H1 (cell line): ENCODE data around the gene PDRG1. TPM values are rescaled to one million over a fixed set of nuclear protein-coding genes. Genes with fewer than 3 reads are reported as not detected.

ENCODE experiments used
- CTCF ChIA-PET: fragments of 300-600 bp; sonication (Branson Sonifier 250); formaldehyde crosslinking; loops from one replicate; lab custom pipeline; 2021; ENCODE audit not compliant: partially characterized antibody; lab: Charles Lee
- POLR2A ChIA-PET: fragments of 300-600 bp; sonication (Branson Sonifier 250); formaldehyde crosslinking; loops from one replicate; lab custom pipeline; 2021; ENCODE audit warnings: inconsistent platforms; ENCODE audit not compliant: partially characterized antibody; lab: Charles Lee
- DNase-seq, 2 experiments: peaks; one replicate each; pipeline versions ENCODE4 v3.0.0 to v3.0.0-alpha.2; 2010 to 2022; ENCODE audit warnings: low spot score in 2 of 2, low read depth in 1 of 2, mixed read lengths in 1 of 2
- FAIRE-seq: peaks from 2 replicates; lab custom pipeline; 2011; peaks lifted over from hg19 to GRCh38; lab: Jason Lieb, UNC
- H2AFZ ChIP-seq: 2 replicates; pipeline ENCODE4 v1.8.1; 2012; ENCODE audit warnings: low read length, inconsistent platforms
- H2AK5ac ChIP-seq: 2 replicates; pipeline ENCODE4 v1.6.1; 2013; ENCODE audit warnings: low read depth, low read length
- H2BK120ac ChIP-seq: replicated peaks from 2 replicates; pipeline ENCODE3; 2013; ENCODE audit warnings: low read depth, low read length, inconsistent platforms
- H2BK12ac ChIP-seq: 2 replicates; pipeline ENCODE4 v1.6.1; 2013; ENCODE audit warnings: low read depth, low read length
- H2BK15ac ChIP-seq: 2 replicates; pipeline ENCODE4 v1.6.1; 2013; ENCODE audit warnings: low read length
- H2BK20ac ChIP-seq: 2 replicates; pipeline ENCODE4 v1.6.1; 2013; ENCODE audit warnings: low read length
- H2BK5ac ChIP-seq: 2 replicates; pipeline ENCODE4 v1.6.1; 2013; ENCODE audit warnings: low read depth, low read length
- H3K14ac ChIP-seq: 2 replicates; pipeline ENCODE4 v1.6.1; 2013; ENCODE audit warnings: inconsistent platforms; ENCODE audit not compliant: insufficient read length
- H3K18ac ChIP-seq: 2 replicates; pipeline ENCODE4 v1.6.1; 2013; ENCODE audit warnings: low read length; ENCODE audit errors: extremely low read depth
- H3K23ac ChIP-seq: 2 replicates; pipeline ENCODE4 v1.6.1; 2013; ENCODE audit warnings: inconsistent platforms; ENCODE audit not compliant: insufficient read length
- H3K23me2 ChIP-seq: 2 replicates; pipeline ENCODE4 v1.6.1; 2013; ENCODE audit warnings: low read depth, low read length
- H3K27ac ChIP-seq: 2 replicates; pipeline ENCODE4 v1.6.1; 2011; ENCODE audit warnings: low read depth, low read length, inconsistent platforms
- H3K27me3 ChIP-seq, 4 experiments: replicated peaks in 1 of 4; 1 replicate in 1 of 4; 2 replicates in 3 of 4; pipeline versions ENCODE4 v1.6.1 to v1.8.1; 2011 to 2013; ENCODE audit warnings: low read length in 3 of 4, mild to moderate bottlenecking in 3 of 4, inconsistent platforms in 2 of 4, mixed read lengths in 2 of 4, moderate library complexity in 1 of 4; ENCODE audit not compliant: control insufficient read depth in 3 of 4, insufficient read depth in 3 of 4; ENCODE audit errors: extremely low read depth in 1 of 4
- H3K36me3 ChIP-seq, 4 experiments: 2 replicates each; pipeline versions ENCODE4 v1.6.1 to v1.8.1; 2011 to 2013; ENCODE audit warnings: mild to moderate bottlenecking in 4 of 4, low read length in 3 of 4, moderate library complexity in 2 of 4, control low read depth in 1 of 4, inconsistent platforms in 1 of 4; ENCODE audit not compliant: insufficient read depth in 4 of 4, control insufficient read depth in 2 of 4
- H3K4ac ChIP-seq: replicated peaks from 2 replicates; pipeline ENCODE3; 2013; ENCODE audit warnings: low read length, low read depth, mixed read lengths, inconsistent platforms; ENCODE audit not compliant: insufficient read length
- H3K4me1 ChIP-seq, 4 experiments: replicated peaks in 1 of 4; 1 replicate in 1 of 4; 2 replicates in 3 of 4; pipeline versions ENCODE4 v1.6.1 to v1.8.1; 2011 to 2013; ENCODE audit warnings: low read length in 3 of 4, inconsistent platforms in 2 of 4, mixed read lengths in 1 of 4; ENCODE audit not compliant: insufficient read depth in 4 of 4, control insufficient read depth in 3 of 4
- H3K4me2 ChIP-seq, 2 experiments: 2 replicates each; pipeline versions ENCODE4 v1.6.1 to v1.8.1; 2011 to 2013; ENCODE audit warnings: low read depth in 2 of 2, low read length in 2 of 2, control low read depth in 1 of 2, inconsistent platforms in 1 of 2, mild to moderate bottlenecking in 1 of 2; ENCODE audit not compliant: insufficient read depth in 1 of 2
- H3K4me3 ChIP-seq, 4 experiments: fragments of 200-600, 300-600 bp in 1 of 4; sonication (generic), shearing (Covaris generic), sonication (Bioruptor Twin) in 1 of 4; 2 replicates each; pipeline versions ENCODE4 v1.5.1 to v1.8.1; 2011 to 2016; ENCODE audit warnings: low read length in 4 of 4, low read depth in 3 of 4, control low read depth in 2 of 4, inconsistent platforms in 2 of 4, mild to moderate bottlenecking in 2 of 4, mixed read lengths in 1 of 4, moderate library complexity in 1 of 4; ENCODE audit not compliant: insufficient read depth in 2 of 4; ENCODE audit errors: extremely low read depth in 1 of 4
- H3K56ac ChIP-seq: replicated peaks from 2 replicates; pipeline ENCODE3; 2013; ENCODE audit warnings: low read depth, mild to moderate bottlenecking, mixed read lengths, low read length, inconsistent platforms; ENCODE audit not compliant: insufficient read length
- H3K79me1 ChIP-seq: 2 replicates; pipeline ENCODE4 v1.6.1; 2013; ENCODE audit warnings: low read depth, low read length, control low read depth
- H3K79me2 ChIP-seq, 2 experiments: 2 replicates each; pipeline versions ENCODE4 v1.6.1 to v1.8.1; 2012 to 2013; ENCODE audit warnings: low read length in 2 of 2, mild to moderate bottlenecking in 2 of 2, inconsistent platforms in 1 of 2; ENCODE audit not compliant: insufficient read depth in 2 of 2, control insufficient read depth in 1 of 2
- H3K9ac ChIP-seq, 4 experiments: replicated peaks in 1 of 4; 1 replicate in 1 of 4; 2 replicates in 3 of 4; pipeline versions ENCODE4 v1.6.1 to v1.8.1; 2011 to 2013; ENCODE audit warnings: low read depth in 3 of 4, low read length in 3 of 4, control low read depth in 2 of 4, mild to moderate bottlenecking in 2 of 4, moderate library complexity in 2 of 4, inconsistent platforms in 1 of 4; ENCODE audit errors: extremely low read depth in 1 of 4
- H3K9me3 ChIP-seq, 2 experiments: 2 replicates each; pipeline versions ENCODE4 v1.6.1 to v1.8.1; 2012 to 2013; ENCODE audit warnings: mild to moderate bottlenecking in 2 of 2, moderate library complexity in 2 of 2, control low read depth in 1 of 2, inconsistent platforms in 1 of 2, low read depth in 1 of 2, low read length in 1 of 2, mixed read lengths in 1 of 2; ENCODE audit not compliant: insufficient read depth in 2 of 2
- H4K20me1 ChIP-seq, 2 experiments: replicated peaks in 1 of 2; 2 replicates each; pipeline versions ENCODE3 to v1.8.1; 2011 to 2013; ENCODE audit warnings: inconsistent platforms in 2 of 2, low read length in 2 of 2, mild to moderate bottlenecking in 1 of 2; ENCODE audit not compliant: insufficient read depth in 2 of 2, control insufficient read depth in 1 of 2
- H4K5ac ChIP-seq: 2 replicates; pipeline ENCODE4 v1.6.1; 2013; ENCODE audit warnings: low read length, low read depth, mixed read lengths, inconsistent platforms; ENCODE audit not compliant: insufficient read length
- H4K8ac ChIP-seq: 2 replicates; pipeline ENCODE4 v1.8.0; 2013; ENCODE audit warnings: mild to moderate bottlenecking, moderate library complexity, low read length, inconsistent platforms; ENCODE audit not compliant: insufficient read depth; ENCODE audit errors: extremely low read depth
- H4K91ac ChIP-seq: replicated peaks from 2 replicates; pipeline ENCODE3; 2013; ENCODE audit warnings: low read length, mixed read lengths, inconsistent platforms; ENCODE audit not compliant: insufficient read length
- ATF2 ChIP-seq: IDR thresholded peaks from 2 replicates; pipeline ENCODE4 v1.6.1; 2012; ENCODE audit warnings: low read length, inconsistent platforms
- BRCA1 ChIP-seq: IDR thresholded peaks from 2 replicates; pipeline ENCODE4 v1.6.1; 2012; ENCODE audit warnings: low read depth, low read length, improper control_type of control experiment
- CBX5 ChIP-seq: fragments of 300-800, 300-1000 bp; sonication (generic); IDR thresholded peaks from 2 replicates; pipeline ENCODE4 v1.7.1; 2016; ENCODE audit warnings: antibody characterized with exemption, low read length, low read depth
- CHD1 ChIP-seq: IDR thresholded peaks from 2 replicates; pipeline ENCODE4 v1.6.1; 2012; ENCODE audit warnings: low read depth, low read length, improper control_type of control experiment
- CREB1 ChIP-seq: IDR thresholded peaks from 2 replicates; pipeline ENCODE4 v1.6.1; 2012; ENCODE audit warnings: inconsistent platforms
- EGR1 ChIP-seq: IDR thresholded peaks from 2 replicates; pipeline ENCODE4 v1.6.1; 2011; ENCODE audit warnings: low read depth, low read length, borderline replicate concordance
- KDM5A ChIP-seq: fragments of 200-600 bp; IDR thresholded peaks from 2 replicates; pipeline ENCODE4 v1.7.1; 2012; ENCODE audit warnings: mild to moderate bottlenecking, low read length, inconsistent platforms, mixed read lengths
- NANOG ChIP-seq: IDR thresholded peaks from 2 replicates; pipeline ENCODE4 v1.6.1; 2011; ENCODE audit warnings: low read length, low read depth, mild to moderate bottlenecking, inconsistent platforms; ENCODE audit not compliant: insufficient read depth, poor library complexity, severe bottlenecking
- NRF1 ChIP-seq: IDR thresholded peaks from 2 replicates; pipeline ENCODE4 v1.6.1; 2011; ENCODE audit warnings: mild to moderate bottlenecking, low read depth, low read length, improper control_type of control experiment
- RFX5 ChIP-seq: IDR thresholded peaks from 2 replicates; pipeline ENCODE4 v1.6.1; 2011; ENCODE audit warnings: low read depth, low read length, improper control_type of control experiment, borderline replicate concordance
- SIX5 ChIP-seq: IDR thresholded peaks from 2 replicates; pipeline ENCODE4 v1.6.1; 2011; ENCODE audit warnings: mild to moderate bottlenecking, low read depth, low read length
- SP1 ChIP-seq: IDR thresholded peaks from 2 replicates; pipeline ENCODE4 v1.6.1; 2011; ENCODE audit warnings: low read depth, low read length
- WGBS, 2 experiments: shearing (Covaris generic) in 1 of 2; methylation state at CpG; one replicate each; pipeline versions ENCODE4 v1.1.6 to v1.1.7; 2013 to 2015; ENCODE audit warnings: low lambda C conversion rate in 2 of 2, mixed read lengths in 2 of 2, inconsistent platforms in 1 of 2, low coverage in 1 of 2, missing lambda C conversion rate in 1 of 2; ENCODE audit not compliant: insufficient replicate concordance in 2 of 2, insufficient coverage in 1 of 2, insufficient read length in 1 of 2; ENCODE audit errors: extremely low coverage in 1 of 2, missing lambda C conversion rate in 1 of 2; 5-methylcytosine and 5-hydroxymethylcytosine counted together
- polyA plus RNA-seq, 7 experiments: library from polyadenylated mRNA; depleted of rRNA in 3 of 7; stranded (reverse) in 5 of 7; unstranded in 2 of 7; fragments of >200 nt in 5 of 7; fragments of 200-250 nt in 2 of 7; gene quantifications; 1 replicate in 5 of 7; 2 replicates in 1 of 7; 4 replicates in 1 of 7; pipeline versions ENCODE4 v1.2.1 to v1.2.3, GENCODE V29; 2011 to 2013; ENCODE audit warnings: missing spikeins in 2 of 7, mixed read lengths in 2 of 7
- total RNA-seq: library from RNA; stranded (reverse); fragmentation: NEBNext Ultra II Directional; extraction: Animal tissue kit (Norgen Biotek cat#: 25700); gene quantifications from 2 replicates; pipeline ENCODE4 v1.2.1, GENCODE V29; 2021

PDRG1 gene
- total and polyA plus RNA-seq, 2 of the 8 experiments (the other 6 are each of a cell fraction or from before 2014, with no cell fraction given): 14.2 to 20.8 TPM

- Histone ChIP-seq H2BK20ac (no peak overlapping the region), H3K36me3 (no peaks in the 10 kb centered on the region), H3K4me1 (no peaks in the 10 kb centered on the region; a peak in 1 of 7 replicates), H3K56ac (no peak overlapping the region), H4K8ac (no peak overlapping the region), H3K4me2 (no peak overlapping the region), H4K91ac (no peak overlapping the region), H3K9ac (no peak overlapping the region), H3K27me3 (peaks cover 0 to 2% (median 0%) of the 10 kb centered on the region in 4 experiments; a peak in 2 of 7 replicates), H2BK15ac (no peak overlapping the region), H3K27ac (no peak overlapping the region), H3K23me2 (no peaks in the 10 kb centered on the region), H3K4me3 (no peak overlapping the region), H3K14ac (no peak overlapping the region), H2BK12ac (no peak overlapping the region), H3K9me3 (no peaks in the 10 kb centered on the region), H3K4ac (no peak overlapping the region), H4K5ac (no peak overlapping the region), H3K79me1 (no peaks in the 10 kb centered on the region), H2AFZ (0 out of 2 replicates have a peak overlapping the region, but pooled peaks have one; percentile 47), H2BK120ac (no peak overlapping the region), H2AK5ac (no peak overlapping the region), H2BK5ac (0 out of 2 replicates have a peak overlapping the region, but pooled peaks have one; percentile 18), H3K23ac (no peak overlapping the region), H3K79me2 (no peaks in the 10 kb centered on the region), H4K20me1 (no peaks in the 10 kb centered on the region), H3K18ac (no peak overlapping the region)
- FAIRE-seq (peak; percentile 89), DNase-seq (no peak)
- TF ChIP-seq RFX5 (peak; percentile 98), KDM5A (no peak), SP1 (no peak), CBX5 (no peak), SIX5 (no peak), NRF1 (no peak), NANOG (no peak), ATF2 (no peak), CHD1 (no peak), CREB1 (peak; percentile 92), BRCA1 (no peak), EGR1 (no peak)
- 81% methylated on average over 8 of the region's 8 CpGs; no CpG with 5 or more reads in 1 of the 2 experiments for WGBS, 2 experiments
- ChIA-PET POLR2A (interaction anchor here (0.6 to 1.3 kb wide), 2 partner anchors 57 to 350 kb away, joined by 3 to 4 read pairs; partner anchors contain the start of gene PDRG1), CTCF (interaction anchor here (0.6 to 2.2 kb wide), 4 partner anchors 38 to 134 kb away, joined by 3 to 8 read pairs (median 3); partner anchors contain the start of gene PDRG1)
Observed at GRCh38 chr20:31894980-31895675, 56.7 kb downstream of the PDRG1 start.
